GM18508 (cell line): ENCODE results near the gene HLA-DMA.

Experiments
- ATAC-seq: cut with Tn5 transposase; IDR thresholded peaks from one replicate; pipeline ENCODE4 v1.9.1; 2021; ENCODE audit warnings: moderate number of reproducible peaks; ENCODE audit not compliant: insufficient read depth, unreplicated experiment

HLA-DMA gene

GRCh38 chr6:32952817-32953739 lies at the start of gene HLA-DMA:
Gene HLA-DMA, minus strand, starts transcription at chr6:32953097. Its CDS starts 61 bp downstream, at chr6:32953036.
- peak; percentile 60 for ATAC-seq

GRCh38 chr6:33001685-33002084 lies 48.8 kb upstream of the HLA-DMA start:
- ATAC-seq: no peak

- no peak for ATAC-seq
These were observed 47.2 kb upstream of the HLA-DMA start for GRCh38 chr6:33000055-33000454.

- ATAC-seq: no peak
These were observed 42.6 kb upstream of the HLA-DMA start for GRCh38 chr6:32995448-32995847.

- ATAC-seq: no peak
These were observed 40.6 kb upstream of the HLA-DMA start for GRCh38 chr6:32993363-32993973.

- ATAC-seq: no peak
These were observed 39.1 kb upstream of the HLA-DMA start for GRCh38 chr6:32991972-32992371.

- ATAC-seq: no peak
These were observed 36.5 kb upstream of the HLA-DMA start for GRCh38 chr6:32989368-32989767.

- no peak for ATAC-seq
These were observed 31.9 kb upstream of the HLA-DMA start for GRCh38 chr6:32984622-32985389.

GRCh38 chr6:32983964-32984621 lies 31.2 kb upstream of the HLA-DMA start:
- no peak for ATAC-seq

- ATAC-seq: no peak
These were observed 30.6 kb upstream of the HLA-DMA start for GRCh38 chr6:32983493-32983848.

- no peak for ATAC-seq
These were observed 30.0 kb upstream of the HLA-DMA start for GRCh38 chr6:32982702-32983492.

GRCh38 chr6:32982084-32982701 lies 29.3 kb upstream of the HLA-DMA start:
- no peak for ATAC-seq

- no peak for ATAC-seq
These were observed 27.7 kb upstream of the HLA-DMA start for GRCh38 chr6:32980488-32981038.

GRCh38 chr6:32979720-32980487 lies 27.0 kb upstream of the HLA-DMA start:
- ATAC-seq: no peak

GRCh38 chr6:32977953-32978324 lies 25.0 kb upstream of the HLA-DMA start:
- ATAC-seq: no peak

GRCh38 chr6:32977272-32977952 lies 24.5 kb upstream of the HLA-DMA start:
- ATAC-seq: no peak

- ATAC-seq: no peak
These were observed 23.6 kb upstream of the HLA-DMA start for GRCh38 chr6:32976334-32977069.
